ENCODE results near the gene HSPBP1.

The HSPBP1 gene

GRCh38 chr19:55245236-55245904, 34.5 kb downstream of the HSPBP1 start:
- DNase-seq (ENCODE audit: low read depth): no peak
- TF ChIP-seq, protein P1, sequence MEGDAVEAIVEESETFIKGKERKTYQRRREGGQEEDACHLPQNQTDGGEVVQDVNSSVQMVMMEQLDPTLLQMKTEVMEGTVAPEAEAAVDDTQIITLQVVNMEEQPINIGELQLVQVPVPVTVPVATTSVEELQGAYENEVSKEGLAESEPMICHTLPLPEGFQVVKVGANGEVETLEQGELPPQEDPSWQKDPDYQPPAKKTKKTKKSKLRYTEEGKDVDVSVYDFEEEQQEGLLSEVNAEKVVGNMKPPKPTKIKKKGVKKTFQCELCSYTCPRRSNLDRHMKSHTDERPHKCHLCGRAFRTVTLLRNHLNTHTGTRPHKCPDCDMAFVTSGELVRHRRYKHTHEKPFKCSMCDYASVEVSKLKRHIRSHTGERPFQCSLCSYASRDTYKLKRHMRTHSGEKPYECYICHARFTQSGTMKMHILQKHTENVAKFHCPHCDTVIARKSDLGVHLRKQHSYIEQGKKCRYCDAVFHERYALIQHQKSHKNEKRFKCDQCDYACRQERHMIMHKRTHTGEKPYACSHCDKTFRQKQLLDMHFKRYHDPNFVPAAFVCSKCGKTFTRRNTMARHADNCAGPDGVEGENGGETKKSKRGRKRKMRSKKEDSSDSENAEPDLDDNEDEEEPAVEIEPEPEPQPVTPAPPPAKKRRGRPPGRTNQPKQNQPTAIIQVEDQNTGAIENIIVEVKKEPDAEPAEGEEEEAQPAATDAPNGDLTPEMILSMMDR (IDR thresholded peaks at IDR 0.05; ENCODE audit: insufficient read depth, low read depth, low read length, missing control alignments): no peak
- no peak overlapping the region for H3K4me3 ChIP-seq (ENCODE audit: low read length)

- DNase-seq (ENCODE audit: low read depth): no peak
- TF ChIP-seq, protein P1 (IDR thresholded peaks at IDR 0.05; ENCODE audit: insufficient read depth, low read depth, low read length, missing control alignments): no peak
- no peak overlapping the region for H3K4me3 ChIP-seq (ENCODE audit: low read length)
Measured at GRCh38 chr19:55244004-55244680, 35.8 kb downstream of the HSPBP1 start.

- DNase-seq (ENCODE audit: low read depth): no peak
- TF ChIP-seq, protein P1 (IDR thresholded peaks at IDR 0.05; ENCODE audit: insufficient read depth, low read depth, low read length, missing control alignments): no peak
Measured at GRCh38 chr19:55242517-55242916, 37.4 kb downstream of the HSPBP1 start.

GRCh38 chr19:55241935-55242464, 37.9 kb downstream of the HSPBP1 start:
- H3K4me3 ChIP-seq (ENCODE audit: low read length): no peak overlapping the region
- TF ChIP-seq, protein P1 (IDR thresholded peaks at IDR 0.05; ENCODE audit: insufficient read depth, low read depth, low read length, missing control alignments): no peak
- DNase-seq (ENCODE audit: low read depth): no peak

More at GRCh38 chr19:55242517-55242916, 37.4 kb downstream of the HSPBP1 start:
- H3K4me3 ChIP-seq (ENCODE audit: low read length): no peak overlapping the region

- TF ChIP-seq, protein P1 (IDR thresholded peaks at IDR 0.05; ENCODE audit: insufficient read depth, low read depth, low read length, missing control alignments): no peak
- no peak overlapping the region for H3K4me3 ChIP-seq (ENCODE audit: low read length)
- no peak for DNase-seq (ENCODE audit: low read depth)
Measured at GRCh38 chr19:55241143-55241934, 38.6 kb downstream of the HSPBP1 start.

GRCh38 chr19:55240713-55241020, 39.2 kb downstream of the HSPBP1 start:
- H3K4me3 ChIP-seq (ENCODE audit: low read length): no peak overlapping the region
- TF ChIP-seq, protein P1 (IDR thresholded peaks at IDR 0.05; ENCODE audit: insufficient read depth, low read depth, low read length, missing control alignments): no peak
- DNase-seq (ENCODE audit: low read depth): no peak
